HG03135 (cell line): ENCODE data around the gene BCAN.

ENCODE experiments used
- ATAC-seq: cut with Tn5 transposase; IDR thresholded peaks from one replicate; pipeline ENCODE4 v1.9.1; 2021; ENCODE audit warnings: mild to moderate bottlenecking, moderate library complexity; ENCODE audit not compliant: unreplicated experiment

The BCAN gene

DNA sequence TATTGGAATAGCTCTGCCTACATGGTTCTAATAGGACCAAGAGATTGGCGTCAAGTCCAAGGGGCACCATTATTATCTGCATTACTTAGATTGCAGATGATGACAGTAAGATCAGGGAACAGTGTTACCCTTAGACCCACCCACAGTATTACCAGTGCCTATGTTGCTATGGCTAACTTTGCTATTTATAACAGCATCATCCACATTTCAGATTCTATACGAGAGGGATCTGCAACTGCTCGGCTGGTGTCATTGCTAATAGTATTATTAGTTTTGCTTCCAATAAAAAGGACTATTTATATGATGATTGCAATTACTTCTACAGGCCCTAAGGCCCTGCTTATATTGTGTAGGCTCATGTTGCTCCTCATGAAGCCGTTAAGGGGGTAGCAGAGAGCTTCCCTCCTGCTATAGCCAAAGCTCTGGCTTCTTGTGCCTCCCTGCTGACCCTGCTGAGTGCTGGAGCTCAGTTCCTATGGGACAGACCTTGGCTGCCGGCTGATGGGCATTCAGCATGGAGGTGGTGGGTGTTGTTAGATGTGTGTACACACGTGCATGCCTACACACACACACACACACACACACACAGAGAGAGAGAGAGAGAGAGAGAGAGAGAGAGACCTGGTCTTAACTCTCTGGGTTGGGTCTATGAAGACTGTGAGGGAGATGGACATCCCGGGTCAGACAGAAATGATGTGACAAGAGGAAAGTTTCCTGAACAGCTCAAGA, 1.3 kb downstream of the BCAN start:
- ATAC-seq = no peak

DNA sequence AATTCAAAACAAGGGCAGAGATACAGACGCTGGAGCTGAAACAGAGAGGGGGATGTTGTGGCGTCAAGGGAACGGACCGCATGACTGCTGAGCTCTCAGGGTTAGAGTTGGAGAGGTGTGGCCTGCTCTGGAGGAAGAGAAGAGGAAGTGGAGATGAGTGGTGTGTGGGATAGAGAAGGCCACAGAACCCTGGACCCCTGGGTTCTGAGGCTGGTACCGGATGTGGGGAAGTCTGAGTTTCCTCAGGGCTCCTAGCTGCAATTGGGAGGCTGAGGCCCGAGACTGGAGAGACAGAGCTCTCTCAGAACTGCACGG, 1.8 kb downstream of the BCAN start:
- peak; percentile 50 for ATAC-seq

DNA sequence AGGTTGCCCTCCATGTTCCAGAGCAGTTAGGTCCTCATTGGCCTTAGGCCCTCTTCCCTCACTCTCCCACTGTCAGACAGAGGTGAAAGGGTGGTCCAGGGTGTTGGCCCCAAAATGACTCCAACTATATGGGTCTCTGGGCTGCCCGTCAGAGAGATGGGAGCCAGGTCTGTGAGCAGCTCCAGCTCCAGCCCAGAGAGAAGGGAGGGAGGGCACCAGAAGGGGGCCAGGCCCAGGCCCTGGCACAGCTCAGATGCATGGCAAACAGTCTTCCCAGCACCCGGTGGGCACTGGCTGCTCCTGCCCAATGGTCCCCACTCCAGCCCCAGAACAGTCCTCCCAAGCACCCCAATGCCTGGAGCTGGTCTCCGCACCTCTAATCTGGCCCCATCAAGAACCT, 2.2 kb downstream of the BCAN start:
- ATAC-seq = no peak

- ATAC-seq = no peak
Measured at GRCh38 chr1:156644640-156645039, 2.7 kb downstream of the BCAN start.

GRCh38 chr1:156645056-156645455, 3.1 kb downstream of the BCAN start:
- ATAC-seq = no peak

GRCh38 chr1:156645666-156646065, 3.7 kb downstream of the BCAN start:
- no peak for ATAC-seq

DNA sequence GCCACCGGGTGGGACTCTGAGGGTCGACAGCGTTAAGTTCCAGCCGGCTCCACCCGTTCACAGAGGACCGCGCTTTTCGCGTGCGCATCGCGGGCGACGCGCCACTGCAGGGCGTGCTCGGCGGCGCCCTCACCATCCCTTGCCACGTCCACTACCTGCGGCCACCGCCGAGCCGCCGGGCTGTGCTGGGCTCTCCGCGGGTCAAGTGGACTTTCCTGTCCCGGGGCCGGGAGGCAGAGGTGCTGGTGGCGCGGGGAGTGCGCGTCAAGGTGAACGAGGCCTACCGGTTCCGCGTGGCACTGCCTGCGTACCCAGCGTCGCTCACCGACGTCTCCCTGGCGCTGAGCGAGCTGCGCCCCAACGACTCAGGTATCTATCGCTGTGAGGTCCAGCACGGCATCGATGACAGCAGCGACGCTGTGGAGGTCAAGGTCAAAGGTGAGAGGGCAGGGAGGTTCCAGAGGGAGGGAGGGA, 4.9 kb downstream of the BCAN start:
- ATAC-seq = no peak

- no peak for ATAC-seq
Measured at GRCh38 chr1:156647351-156647750, 5.4 kb downstream of the BCAN start.

- no peak for ATAC-seq
Measured at GRCh38 chr1:156648496-156648895, 6.6 kb downstream of the BCAN start.

- ATAC-seq = no peak
Measured at GRCh38 chr1:156648951-156649350, 7.0 kb downstream of the BCAN start.

GRCh38 chr1:156652131-156652991, 10.4 kb downstream of the BCAN start:
- ATAC-seq = no peak

DNA sequence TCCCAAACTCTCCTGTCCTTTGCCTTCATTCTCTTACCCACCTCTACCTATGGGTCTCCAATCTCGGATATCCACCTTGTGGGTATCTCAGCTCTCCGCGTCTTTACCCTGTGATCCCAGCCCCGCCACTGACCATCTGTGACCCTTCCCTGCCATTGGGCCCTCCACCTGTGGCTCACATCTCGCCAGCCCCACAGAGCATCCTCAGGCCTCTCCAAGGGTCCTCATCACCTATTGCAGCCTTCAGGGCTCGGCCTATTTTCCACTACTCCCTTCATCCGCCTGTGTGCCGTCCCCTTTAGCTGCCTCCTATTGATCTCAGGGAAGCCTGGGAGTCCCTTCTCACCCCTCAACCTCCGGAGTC, 11.1 kb downstream of the BCAN start:
- ATAC-seq = no peak

GRCh38 chr1:156654700-156655099, 12.8 kb downstream of the BCAN start:
- no peak for ATAC-seq

GRCh38 chr1:156655151-156655903, 13.4 kb downstream of the BCAN start:
- ATAC-seq = no peak

GRCh38 chr1:156655904-156656516, 14.1 kb downstream of the BCAN start:
- ATAC-seq = no peak

- ATAC-seq = no peak
Measured at GRCh38 chr1:156656806-156657740, 15.2 kb downstream of the BCAN start.

DNA sequence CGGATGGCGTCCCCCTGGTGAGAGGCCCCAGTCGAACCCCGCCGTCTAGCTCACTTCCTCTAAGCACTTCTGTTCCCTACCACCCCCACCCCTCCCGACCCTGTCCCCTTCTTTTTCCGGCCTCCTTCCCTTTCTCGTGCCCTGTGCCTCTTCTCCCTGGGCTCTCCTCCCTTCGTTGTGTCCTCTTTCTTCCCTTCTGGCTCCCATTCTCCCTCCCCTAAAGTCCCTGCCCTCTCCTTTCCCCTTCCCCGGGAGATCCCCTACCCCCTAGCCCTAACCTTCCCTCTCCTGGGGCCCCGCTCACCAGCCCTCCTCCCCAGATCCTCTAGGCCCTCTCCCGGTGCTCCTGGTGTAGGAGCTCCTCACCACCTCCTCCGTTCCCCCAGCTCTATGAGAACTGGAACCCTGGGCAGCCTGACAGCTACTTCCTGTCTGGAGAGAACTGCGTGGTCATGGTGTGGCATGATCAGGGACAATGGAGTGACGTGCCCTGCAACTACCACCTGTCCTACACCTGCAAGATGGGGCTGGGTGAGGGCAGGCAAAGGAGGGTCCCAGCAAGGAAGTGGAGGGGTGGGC, 15.9 kb downstream of the BCAN start:
- ATAC-seq = no peak

- no peak for ATAC-seq
Measured at GRCh38 chr1:156658496-156658895, 16.6 kb downstream of the BCAN start.

DNA sequence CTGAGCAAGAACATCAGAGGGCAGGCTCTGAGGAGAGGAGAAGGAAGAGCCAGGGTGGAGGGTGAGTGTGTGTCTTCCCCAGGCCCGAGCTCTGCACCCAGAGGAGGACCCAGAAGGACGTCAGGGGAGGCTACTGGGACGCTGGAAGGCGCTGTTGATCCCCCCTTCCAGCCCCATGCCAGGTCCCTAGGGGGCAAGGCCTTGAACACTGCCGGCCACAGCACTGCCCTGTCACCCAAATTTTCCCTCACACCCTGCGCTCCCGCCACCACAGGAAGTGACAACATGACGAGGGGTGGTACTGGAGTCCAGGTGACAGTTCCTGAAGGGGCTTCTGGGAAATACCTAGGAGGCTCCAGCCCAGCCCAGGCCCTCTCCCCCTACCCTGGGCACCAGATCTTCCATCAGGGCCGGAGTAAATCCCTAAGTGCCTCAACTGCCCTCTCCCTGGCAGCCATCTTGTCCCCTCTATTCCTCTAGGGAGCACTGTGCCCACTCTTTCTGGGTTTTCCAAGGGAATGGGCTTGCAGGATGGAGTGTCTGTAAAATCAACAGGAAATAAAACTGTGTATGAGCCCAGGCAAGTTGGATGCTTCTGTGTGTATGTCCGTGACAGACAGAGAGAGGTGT, 17.1 kb downstream of the BCAN start:
- no peak for ATAC-seq
